Measurements from ENCODE around the gene ZYX.

DNA sequence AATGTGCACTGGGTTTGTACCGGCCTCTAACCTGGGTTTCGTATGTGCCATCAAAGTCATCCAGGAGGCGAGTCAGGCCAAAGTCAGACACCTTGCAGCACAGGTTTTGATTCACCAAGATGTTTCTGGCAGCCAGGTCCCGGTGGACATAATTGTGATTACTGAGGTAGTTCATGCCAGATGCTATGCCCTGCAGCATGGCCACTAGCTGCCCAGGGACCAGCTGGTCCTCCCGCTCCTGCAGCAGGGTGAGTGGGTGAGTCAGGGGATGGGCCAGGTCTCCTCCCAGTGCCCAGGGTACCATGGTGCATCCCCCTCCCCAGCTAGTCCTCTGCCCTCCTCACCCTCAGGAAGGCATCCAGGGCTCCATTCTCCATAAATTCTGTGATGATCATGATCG lies 13.6 kb downstream of the ZYX start:
- TF ChIP-seq POLR2A (IDR thresholded peaks at IDR 0.05) (no peak), POLR2AphosphoS5 (IDR thresholded peaks at IDR 0.05) (no peak), EP300 (IDR thresholded peaks at IDR 0.05) (no peak)
- TF ChIP-seq, protein P1, sequence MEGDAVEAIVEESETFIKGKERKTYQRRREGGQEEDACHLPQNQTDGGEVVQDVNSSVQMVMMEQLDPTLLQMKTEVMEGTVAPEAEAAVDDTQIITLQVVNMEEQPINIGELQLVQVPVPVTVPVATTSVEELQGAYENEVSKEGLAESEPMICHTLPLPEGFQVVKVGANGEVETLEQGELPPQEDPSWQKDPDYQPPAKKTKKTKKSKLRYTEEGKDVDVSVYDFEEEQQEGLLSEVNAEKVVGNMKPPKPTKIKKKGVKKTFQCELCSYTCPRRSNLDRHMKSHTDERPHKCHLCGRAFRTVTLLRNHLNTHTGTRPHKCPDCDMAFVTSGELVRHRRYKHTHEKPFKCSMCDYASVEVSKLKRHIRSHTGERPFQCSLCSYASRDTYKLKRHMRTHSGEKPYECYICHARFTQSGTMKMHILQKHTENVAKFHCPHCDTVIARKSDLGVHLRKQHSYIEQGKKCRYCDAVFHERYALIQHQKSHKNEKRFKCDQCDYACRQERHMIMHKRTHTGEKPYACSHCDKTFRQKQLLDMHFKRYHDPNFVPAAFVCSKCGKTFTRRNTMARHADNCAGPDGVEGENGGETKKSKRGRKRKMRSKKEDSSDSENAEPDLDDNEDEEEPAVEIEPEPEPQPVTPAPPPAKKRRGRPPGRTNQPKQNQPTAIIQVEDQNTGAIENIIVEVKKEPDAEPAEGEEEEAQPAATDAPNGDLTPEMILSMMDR (IDR thresholded peaks at IDR 0.05): no peak
